Activated T-cell treated with anti-CD3 and anti-CD28 coated beads, Interleukin-2, amount 50 U/mL, for 4 hours (primary cell): Measurements from ENCODE around the gene CHAF1A. TPM values are rescaled to one million over a fixed set of nuclear protein-coding genes. Genes with fewer than 3 reads are reported as not detected.

Source experiments
- ATAC-seq, 2 donors: fragments of 200-7000 bp; cut with Tn5 transposase; one replicate each; pipeline ENCODE4 v1.10.0; 2021
- DNase-seq: peaks from one replicate; pipeline ENCODE4 v3.0.0-alpha.2; 2020
- H3K27me3 Mint-ChIP-seq: one replicate; pipeline ENCODE4 v1.8.0; 2021; ENCODE audit warnings: low read depth, mixed read lengths
- H3K36me3 Mint-ChIP-seq: one replicate; pipeline ENCODE4 v1.8.0; 2022; ENCODE audit warnings: mixed read lengths; ENCODE audit not compliant: insufficient read depth
- H3K4me1 Mint-ChIP-seq: one replicate; pipeline ENCODE4 v1.8.0; 2021; ENCODE audit warnings: low read depth, mixed read lengths
- H3K4me3 Mint-ChIP-seq: one replicate; pipeline ENCODE4 v1.8.0; 2021; ENCODE audit warnings: mild to moderate bottlenecking, moderate library complexity, mixed read lengths
- H3K9me3 Mint-ChIP-seq: one replicate; pipeline ENCODE4 v1.8.0; 2021; ENCODE audit warnings: mixed read lengths
- total RNA-seq, 3 donors: library from RNA; stranded (reverse); gene quantifications; one replicate each; pipeline ENCODE4 v1.2.1, GENCODE V29; 2021

The CHAF1A gene
- total RNA-seq, 3 donors from 2014 or later: 59.1 to 81.0 (median 64.3) TPM

DNA sequence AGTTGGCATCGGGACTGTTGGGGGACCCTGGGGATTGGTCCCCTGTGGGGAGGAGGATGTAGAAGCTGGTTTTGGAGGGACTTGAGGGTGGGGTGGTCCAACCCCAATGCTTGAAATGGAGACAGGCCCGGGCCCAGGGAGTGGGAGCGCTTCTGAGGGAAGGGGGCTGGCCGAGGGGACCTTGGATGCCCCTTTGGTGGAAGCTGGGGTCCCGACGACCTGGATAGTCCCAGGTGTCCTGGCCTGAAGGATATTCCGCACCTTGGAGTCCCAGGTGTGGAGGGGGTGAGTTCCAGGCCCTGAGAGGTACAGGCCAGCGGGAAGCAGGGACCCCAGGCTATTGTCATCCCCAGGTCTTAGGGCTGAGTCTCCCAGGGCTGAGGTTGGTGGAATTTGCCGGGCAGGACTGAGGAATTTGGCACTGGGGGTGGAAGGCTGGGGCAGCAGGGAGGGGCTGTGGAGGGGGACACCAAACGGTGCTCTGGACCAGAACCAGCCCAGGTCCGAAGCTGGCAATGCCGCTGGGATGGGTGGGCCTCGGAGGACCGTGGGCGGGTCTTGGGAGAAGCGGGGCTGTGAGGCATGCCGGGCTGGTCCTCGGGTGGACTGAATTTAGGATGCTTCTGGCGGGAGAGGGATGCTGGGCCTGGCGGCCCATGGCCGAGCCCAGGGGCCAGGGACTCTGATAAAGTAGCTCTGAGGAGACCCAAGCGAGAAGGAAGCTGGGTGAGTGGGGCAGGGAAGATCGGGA is 71.5 kb downstream of the CHAF1A start:
- H3K4me1 Mint-ChIP-seq: peaks cover 19% of the 10 kb centered on the region
- no peaks in the 10 kb centered on the region for H3K9me3 Mint-ChIP-seq
- ATAC-seq (no peak), DNase-seq (no peak)
- peaks cover 5% of the 10 kb centered on the region for H3K36me3 Mint-ChIP-seq
- no peaks in the 10 kb centered on the region for H3K27me3 Mint-ChIP-seq
- H3K4me3 Mint-ChIP-seq: no peak overlapping the region

DNA sequence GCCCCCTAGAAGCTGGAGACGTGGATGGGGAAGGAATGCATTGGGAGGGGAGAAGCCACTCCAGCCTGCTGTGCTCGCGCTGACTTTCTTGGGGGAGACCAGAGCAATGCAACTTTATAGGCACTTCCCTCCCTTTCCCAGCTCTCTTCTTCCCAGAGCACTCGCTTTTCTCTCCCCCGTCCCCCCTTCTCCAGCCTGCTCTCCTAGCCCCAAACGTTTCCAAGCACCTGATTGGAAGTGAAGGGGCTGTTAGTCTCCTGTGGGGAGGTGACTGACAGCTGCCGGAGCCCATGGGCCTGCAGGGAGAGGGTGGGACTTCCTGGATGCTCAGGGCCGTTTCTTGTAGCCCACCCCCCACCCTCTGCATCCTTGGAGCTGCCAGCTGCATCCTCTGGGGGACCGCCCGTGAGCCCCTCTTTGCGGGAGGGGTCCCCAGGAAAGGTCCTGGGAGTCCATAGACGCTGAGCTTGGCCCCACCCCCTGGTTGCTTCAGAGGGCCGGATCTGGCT is 72.1 kb downstream of the CHAF1A start:
- ATAC-seq: no peak
- peaks cover 5% of the 10 kb centered on the region for H3K36me3 Mint-ChIP-seq
- peaks cover 19% of the 10 kb centered on the region for H3K4me1 Mint-ChIP-seq
- no peak for DNase-seq
- H3K9me3 Mint-ChIP-seq: no peaks in the 10 kb centered on the region
- H3K27me3 Mint-ChIP-seq: no peaks in the 10 kb centered on the region
- no peak overlapping the region for H3K4me3 Mint-ChIP-seq

DNA sequence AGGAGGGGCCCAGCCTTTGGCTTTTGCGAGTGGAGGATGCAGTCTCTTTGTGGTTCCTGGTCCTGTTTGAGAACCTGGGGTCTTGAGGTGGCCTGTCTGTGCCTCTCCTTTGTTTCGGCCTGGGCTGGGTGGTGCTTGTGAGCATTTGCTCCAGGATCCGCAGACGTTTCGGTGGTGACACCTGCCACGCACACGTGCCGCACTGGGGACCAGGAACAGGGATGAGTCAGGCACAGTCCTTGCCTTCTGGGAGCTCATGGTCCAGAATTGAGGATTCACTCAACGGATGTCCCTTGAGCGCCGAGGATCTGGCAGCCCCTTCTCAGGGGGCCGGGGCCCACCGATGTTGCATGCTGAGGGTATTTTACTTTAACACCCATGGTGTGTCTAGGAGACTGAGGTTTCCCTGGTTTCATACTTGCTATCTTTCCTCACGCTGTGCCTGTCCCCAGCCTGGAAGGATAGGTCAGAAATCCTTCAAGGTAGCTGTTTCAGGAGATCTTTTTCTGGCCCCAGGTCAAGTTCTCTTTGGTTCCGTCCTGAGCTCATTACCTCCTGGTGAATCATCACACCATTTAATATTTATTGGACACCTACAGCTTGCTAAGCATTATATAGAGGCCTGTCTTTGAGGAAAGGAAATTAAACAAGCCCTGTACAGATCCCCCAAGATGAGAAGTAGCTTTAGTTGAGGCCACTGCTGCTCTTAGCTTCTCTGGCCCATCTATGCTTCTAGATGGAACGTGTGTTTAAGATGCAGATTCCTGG is 74.8 kb downstream of the CHAF1A start:
- H3K4me3 Mint-ChIP-seq: no peak overlapping the region

DNA sequence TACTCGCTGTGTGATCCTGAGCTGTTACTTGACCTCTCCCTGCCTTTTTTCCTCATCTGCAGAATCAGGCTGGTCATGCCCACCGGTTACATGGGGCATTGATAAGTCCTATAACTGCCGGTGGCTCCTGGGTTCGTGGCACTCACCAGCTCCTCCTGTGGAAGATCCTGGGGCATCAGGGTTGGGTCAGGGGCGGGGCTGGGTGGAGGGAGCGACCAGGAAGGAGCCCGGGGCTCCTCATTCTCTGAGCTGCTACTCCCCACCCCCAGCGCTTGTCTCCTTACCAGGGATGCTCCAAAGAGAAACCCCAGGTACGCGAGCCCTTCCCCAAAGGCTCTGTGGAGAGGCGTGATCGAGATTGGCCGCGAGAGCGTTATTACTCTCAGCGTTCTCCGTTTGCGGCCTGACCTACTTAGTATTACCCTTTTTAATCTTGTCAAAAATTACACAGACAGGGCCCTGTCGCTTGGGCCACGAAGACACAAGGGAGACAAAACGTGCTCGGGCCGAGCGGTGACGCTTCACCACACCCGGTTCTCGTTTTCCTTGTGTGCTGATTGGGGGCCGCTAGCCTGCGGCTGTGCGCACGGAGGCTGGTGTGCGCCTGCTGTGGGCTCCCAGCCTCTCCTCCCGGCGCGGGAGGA is 80.4 kb downstream of the CHAF1A start:
- H3K4me1 Mint-ChIP-seq: no peaks in the 10 kb centered on the region
- no peak overlapping the region for H3K4me3 Mint-ChIP-seq
- no peaks in the 10 kb centered on the region for H3K27me3 Mint-ChIP-seq
- H3K9me3 Mint-ChIP-seq: no peaks in the 10 kb centered on the region
- ATAC-seq (no peak), DNase-seq (no peak)
- peaks cover 10% of the 10 kb centered on the region for H3K36me3 Mint-ChIP-seq

More for the DNA sequence above, 74.8 kb downstream of the CHAF1A start:
- H3K27me3 Mint-ChIP-seq: no peaks in the 10 kb centered on the region
- no peak for DNase-seq
- ATAC-seq: no peak
- peaks cover 15% of the 10 kb centered on the region for H3K4me1 Mint-ChIP-seq
- H3K36me3 Mint-ChIP-seq: peaks cover 5% of the 10 kb centered on the region
- H3K9me3 Mint-ChIP-seq: no peaks in the 10 kb centered on the region

DNA sequence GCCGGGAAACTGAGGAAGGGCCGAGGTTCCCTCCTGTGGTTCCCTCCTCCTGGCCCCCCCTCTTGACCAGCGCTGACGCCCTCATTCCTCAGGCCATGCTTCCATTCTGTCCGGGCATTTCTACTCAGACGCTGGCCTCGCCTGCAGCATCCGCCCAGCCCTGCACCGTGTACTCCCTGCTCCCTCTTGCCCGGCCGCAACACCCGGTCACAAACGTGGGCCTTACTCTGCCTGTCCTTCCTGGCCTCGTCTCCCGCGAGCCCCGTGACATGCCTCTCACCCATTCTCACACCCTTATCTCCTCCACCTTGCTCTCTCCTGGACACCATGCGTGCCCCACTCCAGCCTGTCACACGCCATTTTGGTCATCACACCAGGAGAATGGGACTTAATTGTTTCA is 80.9 kb downstream of the CHAF1A start:
- Mint-ChIP-seq H3K36me3 (peaks cover 10% of the 10 kb centered on the region), H3K4me3 (no peak overlapping the region)
- ATAC-seq: no peak

DNA sequence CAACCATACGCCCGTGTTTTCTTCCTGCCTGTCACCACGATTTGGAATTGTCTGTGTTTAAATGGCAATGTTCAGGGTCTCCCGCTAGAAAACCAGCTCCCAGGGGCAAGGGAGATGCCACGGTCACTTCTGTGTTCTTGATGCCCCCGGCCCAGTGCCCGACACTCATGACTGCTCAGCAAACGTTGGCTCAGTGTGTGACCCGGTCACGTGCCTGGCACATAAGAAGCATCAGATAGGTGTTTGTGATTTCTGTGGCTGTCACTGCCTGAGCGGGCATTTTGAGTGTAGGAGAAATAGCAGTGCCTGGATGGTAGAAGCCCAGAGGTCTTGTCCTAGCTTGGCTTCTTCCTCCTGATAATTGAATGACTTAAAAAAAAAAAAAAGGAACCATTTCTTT is 85.1 kb downstream of the CHAF1A start:
- Mint-ChIP-seq H3K9me3 (no peaks in the 10 kb centered on the region), H3K27me3 (no peaks in the 10 kb centered on the region), H3K4me1 (no peaks in the 10 kb centered on the region), H3K36me3 (peaks cover 21% of the 10 kb centered on the region), H3K4me3 (no peak overlapping the region)
- no peak for DNase-seq
- ATAC-seq: no peak

More for the DNA sequence above, 80.9 kb downstream of the CHAF1A start:
- no peaks in the 10 kb centered on the region for H3K27me3 Mint-ChIP-seq
- H3K4me1 Mint-ChIP-seq: no peaks in the 10 kb centered on the region
- no peak for DNase-seq
- H3K9me3 Mint-ChIP-seq: no peaks in the 10 kb centered on the region

DNA sequence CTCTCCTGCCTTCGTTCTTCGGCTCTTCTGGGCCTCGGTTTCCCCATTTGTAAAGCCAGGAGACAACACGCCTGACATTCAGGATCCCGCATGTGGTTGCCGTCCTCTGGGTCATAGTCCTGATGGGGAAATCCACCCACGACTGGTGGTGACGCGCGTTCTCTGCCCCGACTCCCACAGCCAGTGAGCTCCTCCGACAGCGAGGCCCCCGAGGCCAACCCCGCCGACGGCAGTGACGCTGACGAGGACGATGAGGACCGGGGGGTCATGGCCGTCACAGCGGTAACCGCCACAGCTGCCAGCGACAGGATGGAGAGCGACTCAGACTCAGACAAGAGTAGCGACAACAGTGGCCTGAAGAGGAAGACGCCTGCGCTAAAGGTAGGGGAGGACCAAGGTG is 86.1 kb downstream of the CHAF1A start:
- no peaks in the 10 kb centered on the region for H3K9me3 Mint-ChIP-seq
- DNase-seq (no peak), ATAC-seq (no peak)
- no peak overlapping the region for H3K4me3 Mint-ChIP-seq
- H3K36me3 Mint-ChIP-seq: peaks cover 19% of the 10 kb centered on the region
- no peaks in the 10 kb centered on the region for H3K27me3 Mint-ChIP-seq
- H3K4me1 Mint-ChIP-seq: no peaks in the 10 kb centered on the region

DNA sequence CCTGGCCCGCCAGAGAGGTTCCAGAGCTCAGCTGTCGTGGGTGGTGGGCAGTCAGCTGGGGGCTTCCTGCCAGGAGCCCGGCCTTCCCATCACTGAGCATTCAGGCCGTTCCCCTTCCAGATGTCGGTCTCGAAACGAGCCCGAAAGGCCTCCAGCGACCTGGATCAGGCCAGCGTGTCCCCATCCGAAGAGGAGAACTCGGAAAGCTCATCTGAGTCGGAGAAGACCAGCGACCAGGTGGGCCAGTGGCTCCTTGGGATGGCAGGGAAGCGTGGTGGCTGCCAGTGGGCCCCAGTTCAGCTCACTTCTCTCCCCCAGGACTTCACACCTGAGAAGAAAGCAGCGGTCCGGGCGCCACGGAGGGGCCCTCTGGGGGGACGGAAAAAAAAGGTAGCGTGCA is 89.0 kb downstream of the CHAF1A start:
- H3K27me3 Mint-ChIP-seq: no peaks in the 10 kb centered on the region
- H3K9me3 Mint-ChIP-seq: no peaks in the 10 kb centered on the region
- peaks cover 15% of the 10 kb centered on the region for H3K36me3 Mint-ChIP-seq
- DNase-seq (no peak), ATAC-seq (no peak)
- no peaks in the 10 kb centered on the region for H3K4me1 Mint-ChIP-seq
- no peak overlapping the region for H3K4me3 Mint-ChIP-seq

DNA sequence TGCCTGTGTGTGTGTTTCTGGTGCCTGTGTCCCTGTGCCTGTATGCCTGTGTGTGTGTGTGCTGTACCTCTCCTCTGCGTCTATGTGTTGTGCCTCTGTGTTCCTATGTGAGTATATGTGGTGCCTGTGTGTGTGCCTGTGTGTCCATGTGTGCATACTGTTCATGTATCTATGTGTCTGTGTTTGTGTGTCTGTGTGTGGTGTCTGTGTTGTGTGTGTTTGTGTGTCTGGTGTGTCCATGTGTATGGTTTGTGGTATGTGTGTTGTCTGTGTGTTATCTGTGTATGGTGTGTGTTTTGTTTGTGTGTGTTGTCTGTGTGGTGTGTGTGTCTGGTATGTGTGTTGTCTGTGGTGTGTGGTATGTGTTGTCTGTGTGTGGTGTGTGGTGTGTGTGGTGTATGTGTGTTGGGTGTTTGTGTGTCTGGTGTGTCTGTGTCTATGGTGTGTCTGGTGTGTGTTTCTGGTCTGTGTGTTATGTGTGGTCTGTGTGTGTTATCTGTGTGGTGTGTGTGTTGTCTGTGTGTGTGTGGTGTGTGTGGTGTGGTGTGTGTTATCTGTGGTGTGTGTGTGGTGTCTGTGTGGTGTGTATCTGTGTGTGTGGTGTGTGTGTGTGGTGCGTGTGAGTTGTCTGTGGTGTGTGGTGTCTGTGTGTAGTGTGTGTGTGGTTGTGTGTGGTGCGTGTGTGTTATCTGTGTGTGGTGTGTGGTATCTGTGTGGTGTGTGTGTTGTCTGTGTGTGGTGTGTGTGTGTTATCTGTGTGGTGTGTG is 90.1 kb downstream of the CHAF1A start:
- no peak for DNase-seq
- peaks cover 12% of the 10 kb centered on the region for H3K36me3 Mint-ChIP-seq
- no peaks in the 10 kb centered on the region for H3K27me3 Mint-ChIP-seq
- no peaks in the 10 kb centered on the region for H3K9me3 Mint-ChIP-seq
- H3K4me3 Mint-ChIP-seq: no peak overlapping the region
- no peaks in the 10 kb centered on the region for H3K4me1 Mint-ChIP-seq
- no peak for ATAC-seq

Other genes with a start within 250 kb of the CHAF1A start
- under 1 TPM in 1 of 3 donors, not detected in 2; 0.08 TPM for gene CREB3L3, start 249.0 kb upstream of the CHAF1A start, total RNA-seq
- gene SIRT6, start 220.1 kb upstream of the CHAF1A start, total RNA-seq: 10 to 100 TPM; 42.9 to 48.2 (median 43.9) TPM
- gene ANKRD24, start 220.0 kb upstream of the CHAF1A start, total RNA-seq: under 1 TPM; 0.25 to 0.71 (median 0.26) TPM
- gene EBI3, start 173.1 kb upstream of the CHAF1A start, total RNA-seq: 10 to 100 TPM in 1 of 3 donors, 1 to 10 TPM in 2; 6.3 to 26.2 (median 9.9) TPM
- 10 to 100 TPM; 59.7 to 60.7 (median 59.9) TPM for gene YJU2, start 155.6 kb upstream of the CHAF1A start, total RNA-seq
- gene SHD, start 123.4 kb upstream of the CHAF1A start, total RNA-seq: not detected
- 1 to 10 TPM; 1.9 to 2.7 (median 2.1) TPM for gene TMIGD2, start 100.3 kb upstream of the CHAF1A start, total RNA-seq
- gene FSD1, start 98.0 kb upstream of the CHAF1A start, total RNA-seq: 10 to 100 TPM in 1 of 3 donors, 1 to 10 TPM in 2; 5.9 to 10.4 (median 9.1) TPM
- gene STAP2, start 63.8 kb upstream of the CHAF1A start, total RNA-seq: 10 to 100 TPM; 11.1 to 13.2 (median 12.8) TPM
- gene MPND, start 59.1 kb upstream of the CHAF1A start, total RNA-seq: 10 to 100 TPM; 16.0 to 18.6 (median 18.1) TPM
- gene SH3GL1, start 2.1 kb upstream of the CHAF1A start, total RNA-seq: 10 to 100 TPM; 50.8 to 52.6 (median 52.2) TPM
- gene UBXN6, start 55.2 kb downstream of the CHAF1A start, total RNA-seq: 10 to 100 TPM; 57.2 to 73.1 (median 70.7) TPM
- 10 to 100 TPM; 38.9 to 41.8 (median 40.7) TPM for gene HDGFL2, start 69.7 kb downstream of the CHAF1A start, total RNA-seq
- under 1 TPM in 1 of 3 donors, not detected in 2; 0.03 TPM for gene PLIN4, start 115.8 kb downstream of the CHAF1A start, total RNA-seq
- under 1 TPM in 1 of 3 donors, not detected in 2; 0.10 TPM for gene PLIN5, start 132.6 kb downstream of the CHAF1A start, total RNA-seq
- gene LRG1, start 137.4 kb downstream of the CHAF1A start, total RNA-seq: under 1 TPM; 0.08 to 0.24 (median 0.15) TPM
- under 1 TPM; 0.08 to 0.18 (median 0.14) TPM for gene SEMA6B, start 157.0 kb downstream of the CHAF1A start, total RNA-seq
- gene TNFAIP8L1, start 236.9 kb downstream of the CHAF1A start, total RNA-seq: 1 to 10 TPM; 3.2 to 4.0 (median 3.9) TPM